Retina (tissue), 1 donor: Measurements from ENCODE around the gene PRICKLE1.

ENCODE experiments used
- DNase-seq: peaks from one replicate; pipeline ENCODE4 v3.0.0-alpha.2; 2016

PRICKLE1 gene

GRCh38 chr12:42588524-42589464, 752 bp downstream of the PRICKLE1 start:
- DNase-seq = peak; percentile 82

GRCh38 chr12:42587601-42588523, 1.7 kb downstream of the PRICKLE1 start:
- DNase-seq = peak; percentile 64

GRCh38 chr12:42586268-42586667, 3.3 kb downstream of the PRICKLE1 start:
- no peak for DNase-seq

- no peak for DNase-seq
Measured at GRCh38 chr12:42585841-42586216, 3.7 kb downstream of the PRICKLE1 start.

GRCh38 chr12:42585154-42585840, 4.2 kb downstream of the PRICKLE1 start:
- no peak for DNase-seq

GRCh38 chr12:42584651-42585111, 4.9 kb downstream of the PRICKLE1 start:
- DNase-seq = no peak

- no peak for DNase-seq
Measured at GRCh38 chr12:42583016-42583415, 6.5 kb downstream of the PRICKLE1 start.

GRCh38 chr12:42582498-42582897, 7.0 kb downstream of the PRICKLE1 start:
- no peak for DNase-seq

GRCh38 chr12:42582050-42582449, 7.5 kb downstream of the PRICKLE1 start:
- no peak for DNase-seq

GRCh38 chr12:42576374-42576773, 13.2 kb downstream of the PRICKLE1 start:
- no peak for DNase-seq

- no peak for DNase-seq
Measured at GRCh38 chr12:42575717-42576116, 13.8 kb downstream of the PRICKLE1 start.

- no peak for DNase-seq
Measured at GRCh38 chr12:42574851-42575266, 14.7 kb downstream of the PRICKLE1 start.

GRCh38 chr12:42571327-42572009, 18.1 kb downstream of the PRICKLE1 start:
- no peak for DNase-seq

GRCh38 chr12:42570076-42570475, 19.5 kb downstream of the PRICKLE1 start:
- no peak for DNase-seq

- DNase-seq = peak; percentile 30
Measured at GRCh38 chr12:42568952-42569915, 20.3 kb downstream of the PRICKLE1 start.

GRCh38 chr12:42565633-42566032, 23.9 kb downstream of the PRICKLE1 start:
- no peak for DNase-seq

GRCh38 chr12:42564996-42565395, 24.6 kb downstream of the PRICKLE1 start:
- DNase-seq = no peak

- no peak for DNase-seq
Measured at GRCh38 chr12:42564556-42564955, 25.0 kb downstream of the PRICKLE1 start.

GRCh38 chr12:42560977-42561376, 28.6 kb downstream of the PRICKLE1 start:
- no peak for DNase-seq

GRCh38 chr12:42557586-42558172, 31.9 kb downstream of the PRICKLE1 start:
- no peak for DNase-seq

- no peak for DNase-seq
Measured at GRCh38 chr12:42556917-42557316, 32.6 kb downstream of the PRICKLE1 start.
